NCI-H1436 treated with DMSO at 0.1 percent for 48 hours (cell line): ENCODE measurements around the gene FXYD2.
"Not testable (repeated sequence)": the region's sequence is repeated elsewhere in the genome, so short reads cannot be mapped to it uniquely, and the experiment has no call there.

Experiments
- DNase-seq: peaks from one replicate; lab custom pipeline; 2025; lab: John Stamatoyannopoulos, UW

FXYD2 gene

DNA sequence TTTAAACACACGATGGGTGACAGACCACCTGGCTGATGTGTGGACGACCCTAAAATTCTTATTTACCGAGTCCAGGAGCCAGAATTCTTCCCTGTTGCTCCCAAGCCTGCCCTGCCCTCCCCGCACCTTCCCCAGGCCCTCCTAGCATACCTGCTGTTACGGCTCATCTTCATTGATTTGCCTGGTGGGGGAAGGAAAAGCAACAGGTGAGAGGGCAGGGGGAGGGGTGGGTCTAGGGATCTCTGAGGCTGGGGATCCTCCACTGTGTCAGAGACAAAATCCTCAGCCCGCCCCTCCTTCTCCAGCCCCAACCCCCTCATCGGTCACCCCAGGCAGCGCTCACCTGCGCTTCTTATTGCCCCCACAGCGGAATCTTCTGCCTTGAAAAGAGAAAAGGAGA lies 4.0 kb downstream of the FXYD2 start:
- no peak for DNase-seq

DNA sequence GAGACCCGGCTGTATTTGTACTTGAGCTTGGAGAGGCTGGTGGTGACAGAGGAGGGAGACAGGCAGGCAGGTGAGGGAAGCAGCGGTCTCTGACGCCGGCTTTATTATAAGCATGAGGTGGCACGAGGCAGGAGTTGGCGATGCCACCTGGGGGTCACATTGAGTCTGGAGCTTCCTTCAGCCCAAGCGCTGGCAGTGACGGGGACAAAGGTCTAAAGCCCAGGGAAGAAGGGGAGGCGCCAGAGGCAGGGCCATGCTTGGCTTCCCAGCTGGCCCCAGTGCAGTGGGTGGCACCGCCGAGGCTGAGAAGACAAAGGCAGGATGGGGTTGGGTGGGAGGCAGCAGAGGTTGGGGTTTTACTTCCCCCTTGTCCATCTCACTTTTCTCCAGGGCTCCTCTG lies 4.5 kb downstream of the FXYD2 start:
- no peak for DNase-seq

- no peak for DNase-seq
These were observed 5.2 kb downstream of the FXYD2 start for GRCh38 chr11:117819096-117820040.

DNA sequence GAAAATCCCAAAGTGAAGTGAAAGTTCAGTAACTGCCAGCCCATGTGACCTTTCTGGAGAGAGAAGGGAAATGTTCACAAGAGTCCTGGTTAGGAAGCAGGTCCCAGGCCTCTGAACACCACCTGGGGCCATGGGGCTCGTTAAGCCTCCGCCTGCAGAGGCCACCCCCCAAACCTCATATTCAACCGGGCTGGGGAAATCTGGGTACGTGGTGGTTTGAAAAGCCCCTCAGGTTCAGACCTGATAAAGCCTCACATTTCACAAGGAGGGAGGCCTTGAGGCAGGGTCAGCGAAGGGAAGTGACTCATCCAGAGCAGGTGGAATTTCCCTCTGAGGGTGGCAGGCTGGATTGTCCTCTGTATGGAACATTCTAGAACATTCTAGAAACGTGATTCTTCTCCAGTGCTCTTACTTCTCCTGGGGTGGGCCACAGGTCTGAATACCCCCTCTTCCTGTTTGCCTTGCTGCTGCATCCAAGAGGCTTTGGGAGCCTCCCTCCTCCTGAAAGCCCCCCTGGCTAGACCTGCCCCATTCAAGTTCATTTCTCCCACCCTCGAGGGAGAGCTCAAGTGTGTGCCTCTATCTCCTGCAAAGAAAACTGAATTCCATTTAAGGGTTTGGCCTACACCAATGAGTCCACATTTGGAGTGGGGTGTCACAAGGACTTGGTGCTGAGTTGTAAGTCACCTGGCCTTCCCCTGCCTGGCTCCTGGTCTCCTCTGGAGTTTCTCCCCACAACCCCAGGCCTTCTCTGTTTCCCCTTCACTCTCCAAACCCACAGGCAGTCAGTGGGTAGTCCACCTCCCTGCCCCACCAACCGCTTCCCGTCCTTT lies 6.3 kb downstream of the FXYD2 start:
- DNase-seq: no peak

- no peak for DNase-seq
These were observed 7.0 kb downstream of the FXYD2 start for GRCh38 chr11:117817368-117818040.

DNA sequence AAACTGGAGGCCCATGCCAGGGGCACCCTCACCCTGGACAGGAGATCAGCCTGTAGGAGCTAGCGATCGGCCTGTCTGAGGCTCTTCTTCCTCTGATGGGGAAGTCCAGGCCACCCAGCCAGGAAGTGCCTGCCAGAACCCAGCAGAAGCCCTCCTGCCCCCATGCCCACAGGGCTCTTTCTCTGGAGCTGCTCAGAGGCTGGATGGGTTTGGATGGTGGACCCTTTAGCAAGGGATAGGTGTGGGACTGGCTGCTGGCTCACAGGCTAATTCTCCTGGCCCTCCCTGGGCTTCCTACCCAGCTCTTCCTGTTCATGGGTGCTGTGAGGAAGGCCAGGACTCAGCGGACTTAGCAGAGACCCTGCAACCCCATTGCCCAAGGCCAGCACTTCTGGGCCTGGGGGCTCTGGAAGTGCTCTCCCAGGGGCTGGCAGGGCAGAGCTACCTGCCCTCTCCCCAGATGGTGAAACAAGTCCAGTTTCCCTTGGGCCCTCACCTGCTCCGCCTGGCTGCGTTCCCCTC lies 7.6 kb downstream of the FXYD2 start:
- no peak for DNase-seq

GRCh38 chr11:117816151-117816741 lies 8.3 kb downstream of the FXYD2 start:
- DNase-seq: no peak

GRCh38 chr11:117815262-117815803 lies 9.2 kb downstream of the FXYD2 start:
- DNase-seq: no peak

DNA sequence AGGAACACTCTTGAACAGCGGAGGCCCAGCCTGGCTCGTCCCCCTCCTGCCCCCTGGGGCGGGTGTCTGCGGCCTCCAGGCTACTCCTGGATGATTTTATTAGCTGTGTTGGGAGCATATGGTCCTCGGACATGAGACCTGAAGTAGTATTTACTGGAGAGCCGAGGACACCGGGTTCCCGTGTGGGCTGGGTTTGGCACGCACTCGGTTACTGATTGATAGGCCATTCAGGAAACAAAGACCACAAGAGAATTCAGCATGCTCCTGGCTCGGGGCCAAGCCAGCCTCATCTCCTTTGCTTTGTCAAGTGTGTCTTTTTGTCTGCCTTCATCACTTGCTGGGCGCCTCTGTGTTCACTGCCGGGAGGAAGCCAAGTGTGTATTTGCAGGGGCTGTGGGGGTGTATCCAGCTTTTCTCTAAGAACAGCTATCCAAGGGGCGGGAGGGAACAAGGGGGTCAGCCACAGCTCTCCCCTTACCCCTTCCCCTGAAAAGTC lies 9.7 kb downstream of the FXYD2 start:
- peak; percentile 59 for DNase-seq

GRCh38 chr11:117814204-117814765 lies 10.3 kb downstream of the FXYD2 start:
- no peak for DNase-seq

DNA sequence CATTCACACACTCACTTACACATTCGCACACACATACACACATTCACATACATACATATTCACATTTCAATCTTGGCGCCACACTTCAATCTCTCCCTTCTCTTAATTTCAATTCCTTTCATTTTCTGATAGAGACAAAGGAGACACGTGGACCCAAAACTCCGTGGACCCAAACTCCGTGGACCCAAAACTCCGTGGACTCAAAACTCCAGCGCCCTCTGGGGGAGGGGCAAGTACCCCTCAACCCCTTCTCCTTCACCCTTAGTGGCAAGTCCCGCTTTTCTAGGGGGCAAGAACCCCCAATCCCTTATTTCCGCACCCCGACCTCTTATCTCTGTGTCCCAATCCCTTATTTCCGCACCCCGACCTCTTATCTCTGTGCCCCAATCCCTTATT lies 14.5 kb downstream of the FXYD2 start:
- not testable (repeated sequence) for DNase-seq

DNA sequence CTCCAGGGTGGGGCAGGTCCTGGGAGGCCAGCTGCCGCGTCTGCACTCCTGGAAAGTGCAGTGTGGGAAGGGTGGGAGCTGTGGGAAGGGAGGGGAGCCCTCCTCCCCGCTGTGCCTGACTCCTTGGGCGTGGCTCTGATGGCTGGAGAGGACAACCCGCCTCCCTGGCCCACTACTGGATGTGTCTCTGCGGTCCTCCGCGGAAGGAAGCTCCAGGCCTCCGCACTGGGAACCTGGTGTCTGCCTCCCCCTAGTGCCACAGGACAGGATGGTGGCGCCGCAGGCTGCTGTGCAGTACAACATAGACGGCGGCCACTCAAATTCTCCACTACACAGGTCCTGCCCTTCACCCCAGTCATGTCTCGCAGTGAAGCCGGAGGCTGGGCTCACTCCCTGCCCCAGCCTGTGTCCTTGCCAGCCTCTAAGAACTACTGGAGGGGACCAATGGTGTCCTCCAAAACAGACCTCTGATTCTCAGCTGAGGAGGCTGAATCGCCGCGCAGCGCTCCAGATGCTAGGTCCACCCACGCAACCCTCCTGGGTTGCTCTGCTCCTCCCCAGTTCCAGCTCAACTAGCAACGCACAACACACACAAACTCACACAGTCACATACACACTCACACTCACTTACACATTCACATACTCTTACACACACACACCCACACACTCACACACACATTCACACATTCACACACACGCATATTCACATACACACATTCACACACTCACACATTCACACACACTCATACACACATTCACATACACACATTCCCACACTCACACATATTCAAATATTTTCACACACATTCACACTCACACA lies 15.1 kb downstream of the FXYD2 start:
- no peak for DNase-seq

GRCh38 chr11:117808784-117809183 lies 15.8 kb downstream of the FXYD2 start:
- no peak for DNase-seq

DNA sequence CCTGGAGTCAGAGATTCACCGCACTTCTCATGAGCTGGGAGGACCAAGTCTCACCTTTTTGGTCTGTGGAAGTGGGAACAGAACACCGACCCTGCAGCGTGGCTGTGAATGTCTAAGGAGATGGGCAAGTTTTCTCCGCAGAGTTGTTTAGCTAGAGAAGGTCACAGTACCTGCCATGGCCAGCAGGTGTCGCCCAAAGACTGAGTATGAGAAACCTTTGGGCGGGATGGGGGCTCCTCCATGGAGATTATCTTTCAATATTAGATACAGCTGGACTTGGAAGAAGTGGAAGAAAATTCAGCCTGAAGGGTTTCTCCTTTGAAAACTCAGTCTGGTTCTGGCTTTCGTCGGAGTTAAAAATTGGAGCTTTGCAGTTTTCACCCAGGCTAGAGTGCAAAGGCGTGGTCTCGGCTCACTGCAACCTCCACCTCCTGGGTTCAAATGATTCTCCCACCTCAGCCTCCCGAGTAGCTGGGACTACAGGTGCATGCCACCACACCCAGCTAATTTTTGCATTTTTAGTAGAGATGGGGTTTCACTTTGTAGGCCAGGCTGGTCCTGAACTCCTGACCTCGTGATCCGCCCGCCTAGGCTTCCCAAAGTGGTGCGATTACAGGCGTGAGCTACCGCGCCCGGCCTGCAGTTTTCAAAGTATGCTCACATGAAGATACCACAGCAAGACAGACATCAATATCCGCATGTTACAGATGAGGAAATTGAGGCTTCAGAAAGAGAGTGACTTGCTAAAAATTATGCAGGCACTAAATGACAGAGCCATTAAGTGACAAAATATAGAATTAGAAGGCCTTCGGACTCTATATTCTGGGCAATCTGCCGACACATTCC lies 16.8 kb downstream of the FXYD2 start:
- DNase-seq: no peak

GRCh38 chr11:117806846-117807245 lies 17.7 kb downstream of the FXYD2 start:
- DNase-seq: no peak

DNA sequence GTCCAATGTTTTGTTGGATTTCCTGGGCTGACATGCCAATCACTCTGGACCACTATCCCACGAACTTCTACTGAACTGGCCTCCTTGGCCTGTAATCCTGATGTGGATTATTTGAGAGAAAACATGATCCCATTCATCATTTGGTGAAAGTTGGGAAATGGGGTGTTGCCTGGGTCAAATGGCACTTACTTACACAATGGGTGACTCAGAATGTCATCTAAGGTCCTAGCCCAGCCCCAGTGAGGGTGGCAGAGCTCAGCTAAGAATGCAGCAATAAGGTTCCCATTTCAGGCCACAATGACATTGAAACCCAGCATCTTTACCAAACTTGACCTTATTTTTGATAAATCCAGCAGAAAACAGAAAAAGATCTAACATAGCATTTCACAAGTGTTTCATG lies 19.5 kb downstream of the FXYD2 start:
- no peak for DNase-seq

DNA sequence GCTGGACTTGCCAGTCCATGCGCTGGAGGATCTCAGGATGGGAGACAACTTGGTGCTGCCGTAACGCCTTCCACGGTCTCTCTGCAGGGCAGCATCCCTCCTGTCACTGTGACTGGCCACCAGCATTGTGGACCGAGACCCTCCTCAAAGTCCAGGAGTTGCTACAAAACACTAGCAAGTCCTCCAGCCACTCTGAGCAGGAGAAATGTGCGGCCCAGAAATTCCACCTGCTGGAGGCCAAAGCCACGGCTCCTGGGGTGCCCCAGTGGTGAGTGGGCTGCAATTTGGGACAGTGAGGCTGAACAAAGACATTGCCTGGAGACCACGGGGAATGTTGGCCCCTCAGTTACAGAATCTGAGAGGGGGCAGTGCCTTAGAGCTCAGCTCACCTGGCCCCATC lies 20.6 kb downstream of the FXYD2 start:
- DNase-seq: no peak

GRCh38 chr11:117799634-117800033 lies 24.9 kb downstream of the FXYD2 start:
- no peak for DNase-seq

DNA sequence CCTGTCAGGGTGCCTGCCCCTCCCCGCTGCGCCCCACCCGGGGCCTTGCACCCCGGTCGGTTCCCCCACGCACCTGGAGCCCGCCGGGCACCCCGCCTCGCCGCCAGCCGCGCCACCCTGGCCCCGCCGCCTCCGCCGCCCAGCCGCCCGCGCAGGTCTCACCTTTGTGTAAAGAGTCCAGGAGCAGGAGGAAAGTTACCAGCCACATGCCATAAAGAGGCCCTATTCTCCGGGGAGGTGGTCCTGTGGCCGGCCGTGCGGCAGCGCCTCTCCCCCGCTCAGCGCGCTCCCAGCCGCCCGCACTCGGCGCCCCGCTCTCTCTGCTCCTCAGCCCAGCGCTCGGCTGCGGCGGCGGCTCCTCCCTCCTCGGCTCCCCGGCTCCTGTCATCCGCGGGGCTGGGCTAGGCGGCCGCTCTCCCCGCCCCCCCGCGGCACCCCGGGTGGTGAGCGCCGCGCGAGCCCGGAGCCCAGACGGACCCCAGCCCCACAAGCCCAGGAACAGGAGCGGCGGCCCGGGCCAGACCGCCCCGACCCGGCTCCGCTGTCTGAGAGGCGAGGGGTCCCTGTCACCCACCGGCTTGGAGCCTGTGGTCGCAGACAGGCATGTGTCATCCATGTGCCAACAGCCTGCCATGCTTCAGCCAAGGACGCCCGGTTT lies 27.5 kb downstream of the FXYD2 start, which contains the start of gene DSCAML1:
Gene DSCAML1 (minus strand): TSS at position 345 of the 658 bp plus-strand sequence. CDS start 137 bp downstream, at position 208.
- DNase-seq: no peak
